Parathyroid adenoma (tissue), 2 donors: ENCODE data around the gene CTBP2.
"Not testable (repeated sequence)": the region's sequence is repeated elsewhere in the genome, so short reads cannot be mapped to it uniquely, and the experiment has no call there.

Source experiments
- H2AFZ ChIP-seq: fragments of 300-600 bp; sonication (generic); one replicate; pipeline ENCODE4 v1.7.0; 2017; ENCODE audit warnings: antibody characterized with exemption, mild to moderate bottlenecking
- H3K27ac ChIP-seq: fragments of 300-600 bp; sonication (generic); one replicate; pipeline ENCODE4 v1.7.0; 2017
- H3K27me3 ChIP-seq: fragments of 300-600 bp; sonication (generic); one replicate; pipeline ENCODE4 v1.7.0; 2017; ENCODE audit warnings: low read length; ENCODE audit not compliant: control insufficient read depth, insufficient read depth
- H3K36me3 ChIP-seq: fragments of 300-600 bp; sonication (generic); one replicate; pipeline ENCODE4 v1.7.0; 2017; ENCODE audit warnings: low read length; ENCODE audit not compliant: control insufficient read depth, insufficient read depth
- H3K4me1 ChIP-seq: fragments of 300-600 bp; sonication (generic); one replicate; pipeline ENCODE4 v1.7.0; 2017; ENCODE audit warnings: control low read depth
- H3K4me2 ChIP-seq: fragments of 300-600 bp; sonication (generic); one replicate; pipeline ENCODE4 v1.7.0; 2017; ENCODE audit warnings: low read length
- H3K4me3 ChIP-seq: fragments of 300-600 bp; sonication (generic); one replicate; pipeline ENCODE4 v1.7.0; 2017; ENCODE audit warnings: low read depth, low read length
- H3K79me2 ChIP-seq: fragments of 300-600 bp; sonication (generic); one replicate; pipeline ENCODE4 v1.7.0; 2017; ENCODE audit warnings: control low read depth
- H3K9ac ChIP-seq: fragments of 300-600 bp; sonication (generic); one replicate; pipeline ENCODE4 v1.7.0; 2017; ENCODE audit warnings: mild to moderate bottlenecking
- H3K9me3 ChIP-seq: fragments of 300-600 bp; sonication (generic); one replicate; pipeline ENCODE4 v1.7.0; 2017; ENCODE audit warnings: low read length; ENCODE audit not compliant: control insufficient read depth
- TF ChIP-seq, protein P1 (sequence below): fragments of 300-600 bp; sonication (generic); IDR thresholded peaks from one replicate; pipeline ENCODE4 v1.7.0; 2017; ENCODE audit warnings: antibody characterized with exemption, mild to moderate bottlenecking
- donor health status: primary hyperparathyroidism.

The CTBP2 gene

DNA sequence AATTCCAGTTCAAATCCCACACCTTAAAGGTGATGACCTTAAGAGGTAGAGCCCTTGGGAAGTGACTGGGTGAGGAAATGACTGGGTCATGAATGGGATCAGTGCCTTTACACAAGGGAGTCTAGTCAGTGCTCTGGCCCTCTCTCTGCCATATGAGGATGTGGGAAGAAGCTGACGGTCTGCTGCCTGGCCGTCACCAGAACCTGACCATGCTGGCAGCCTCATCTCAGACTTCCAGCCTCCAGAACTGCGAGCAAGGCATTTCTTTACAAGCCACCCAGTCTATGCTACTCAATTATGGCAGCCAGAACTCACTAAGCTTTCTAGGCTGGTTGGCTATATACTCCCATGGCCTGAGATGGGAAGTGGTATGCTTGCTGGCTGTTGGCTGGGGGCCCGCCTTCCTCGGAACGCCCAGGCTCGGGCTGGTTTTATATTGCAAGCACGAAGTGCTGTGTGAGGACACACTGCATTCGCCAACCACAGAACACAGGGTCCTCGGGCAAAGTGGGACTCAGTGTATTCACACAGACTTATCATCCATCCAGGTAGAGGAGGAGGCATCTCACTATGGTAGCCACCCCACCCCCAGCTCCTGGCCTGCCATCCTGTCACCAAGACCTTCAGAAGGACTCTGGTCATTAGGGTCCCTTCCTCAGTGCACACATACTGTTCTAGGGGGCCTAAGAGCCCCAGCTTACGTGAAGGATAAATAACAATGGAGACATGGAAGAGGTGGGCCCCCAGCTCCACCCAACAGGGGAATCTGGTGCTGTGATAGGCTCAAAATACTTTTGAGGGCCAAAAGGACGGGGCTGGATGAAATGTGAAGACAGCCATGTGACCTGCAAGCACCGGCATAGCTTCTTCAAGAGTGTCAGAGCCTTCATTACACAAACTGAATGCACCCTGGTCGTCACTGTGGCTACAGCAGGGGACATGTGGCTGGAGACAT lies 169.4 kb downstream of the CTBP2 start:
- no peaks in the 10 kb centered on the region for H3K79me2 ChIP-seq
- H3K4me2 ChIP-seq: no peak overlapping the region
- no peak overlapping the region for H3K27ac ChIP-seq
- no peaks in the 10 kb centered on the region for H3K27me3 ChIP-seq
- no peak overlapping the region for H3K9ac ChIP-seq
- no peak overlapping the region for H2AFZ ChIP-seq
- no peaks in the 10 kb centered on the region for H3K4me1 ChIP-seq
- H3K9me3 ChIP-seq: no peaks in the 10 kb centered on the region
- TF ChIP-seq, protein P1, sequence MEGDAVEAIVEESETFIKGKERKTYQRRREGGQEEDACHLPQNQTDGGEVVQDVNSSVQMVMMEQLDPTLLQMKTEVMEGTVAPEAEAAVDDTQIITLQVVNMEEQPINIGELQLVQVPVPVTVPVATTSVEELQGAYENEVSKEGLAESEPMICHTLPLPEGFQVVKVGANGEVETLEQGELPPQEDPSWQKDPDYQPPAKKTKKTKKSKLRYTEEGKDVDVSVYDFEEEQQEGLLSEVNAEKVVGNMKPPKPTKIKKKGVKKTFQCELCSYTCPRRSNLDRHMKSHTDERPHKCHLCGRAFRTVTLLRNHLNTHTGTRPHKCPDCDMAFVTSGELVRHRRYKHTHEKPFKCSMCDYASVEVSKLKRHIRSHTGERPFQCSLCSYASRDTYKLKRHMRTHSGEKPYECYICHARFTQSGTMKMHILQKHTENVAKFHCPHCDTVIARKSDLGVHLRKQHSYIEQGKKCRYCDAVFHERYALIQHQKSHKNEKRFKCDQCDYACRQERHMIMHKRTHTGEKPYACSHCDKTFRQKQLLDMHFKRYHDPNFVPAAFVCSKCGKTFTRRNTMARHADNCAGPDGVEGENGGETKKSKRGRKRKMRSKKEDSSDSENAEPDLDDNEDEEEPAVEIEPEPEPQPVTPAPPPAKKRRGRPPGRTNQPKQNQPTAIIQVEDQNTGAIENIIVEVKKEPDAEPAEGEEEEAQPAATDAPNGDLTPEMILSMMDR: no peak
- H3K36me3 ChIP-seq: no peaks in the 10 kb centered on the region
- H3K4me3 ChIP-seq: no peak overlapping the region

DNA sequence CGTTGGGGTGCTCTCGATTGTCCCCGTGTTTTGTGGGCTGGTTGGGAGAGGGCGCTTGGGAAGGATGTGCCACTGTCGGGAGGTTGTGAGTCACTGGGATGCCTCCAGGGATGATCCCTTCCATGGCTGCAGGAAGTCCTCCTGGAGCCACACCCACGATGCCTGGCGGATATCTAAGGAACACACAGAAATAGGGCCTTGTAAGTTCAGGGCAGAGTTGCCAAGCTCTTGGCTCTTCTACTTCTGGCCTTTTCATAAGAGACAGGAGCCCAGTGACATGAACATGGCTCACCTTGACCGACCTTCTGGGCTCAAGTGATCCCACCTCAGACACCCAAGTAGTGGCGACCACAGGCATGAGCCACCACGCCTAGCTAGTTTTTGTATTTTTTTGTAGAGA lies 170.8 kb downstream of the CTBP2 start:
- H3K9ac ChIP-seq: no peak overlapping the region
- TF ChIP-seq, protein P1: no peak
- H3K27ac ChIP-seq: no peak overlapping the region
- no peaks in the 10 kb centered on the region for H3K79me2 ChIP-seq
- no peak overlapping the region for H2AFZ ChIP-seq
- H3K4me2 ChIP-seq: no peak overlapping the region
- no peaks in the 10 kb centered on the region for H3K4me1 ChIP-seq
- H3K9me3 ChIP-seq: no peaks in the 10 kb centered on the region
- H3K27me3 ChIP-seq: no peaks in the 10 kb centered on the region
- H3K4me3 ChIP-seq: no peak overlapping the region
- H3K36me3 ChIP-seq: no peaks in the 10 kb centered on the region

DNA sequence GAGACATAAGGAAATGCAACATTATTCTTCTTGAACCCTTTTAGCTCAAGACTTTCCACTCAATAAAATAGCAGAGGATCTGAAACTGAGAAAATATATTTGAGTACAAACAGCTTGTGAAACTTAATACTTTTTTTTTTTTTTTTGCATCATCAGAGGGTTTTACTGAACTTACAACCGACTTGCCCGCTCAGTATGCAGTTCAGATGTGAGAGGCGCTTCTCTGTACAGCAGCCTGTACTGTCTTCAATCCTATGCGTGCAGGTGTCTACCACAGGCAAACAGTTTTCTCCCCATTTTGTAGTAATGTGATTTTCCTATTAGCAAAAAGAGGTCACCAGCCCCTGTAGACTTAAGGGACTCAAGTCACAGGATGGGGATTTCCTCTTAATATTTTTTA lies 171.6 kb downstream of the CTBP2 start:
- not testable (repeated sequence) for H3K9ac ChIP-seq, H3K27ac ChIP-seq, H3K4me1 ChIP-seq, H3K9me3 ChIP-seq, H3K27me3 ChIP-seq, H3K4me2 ChIP-seq, H3K4me3 ChIP-seq, H3K36me3 ChIP-seq, H2AFZ ChIP-seq, H3K79me2 ChIP-seq

DNA sequence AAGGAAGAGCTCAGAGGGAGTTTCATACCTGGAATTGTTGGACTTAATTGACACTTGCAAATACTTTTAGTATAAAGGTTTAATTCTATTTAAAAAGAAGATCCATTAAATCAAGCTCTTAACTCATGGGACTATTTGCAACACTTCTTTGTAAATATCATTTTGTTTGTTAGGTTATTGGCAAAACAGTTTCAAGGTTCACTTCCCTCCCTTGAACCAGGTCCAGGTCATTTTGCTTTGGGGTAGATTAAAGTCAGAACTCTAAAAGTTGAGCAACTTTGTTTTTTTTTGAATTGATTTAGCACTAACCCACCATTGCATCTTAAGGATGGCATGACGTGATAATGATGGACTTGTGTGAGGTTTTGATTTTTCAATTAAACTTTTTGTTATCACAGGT lies 172.6 kb downstream of the CTBP2 start:
- Histone ChIP-seq H3K36me3 (no peaks in the 10 kb centered on the region), H3K4me3 (no peak overlapping the region), H3K4me2 (no peak overlapping the region), H2AFZ (no peak overlapping the region), H3K27me3 (no peaks in the 10 kb centered on the region), H3K4me1 (no peaks in the 10 kb centered on the region), H3K9ac (no peak overlapping the region), H3K9me3 (no peaks in the 10 kb centered on the region), H3K79me2 (no peaks in the 10 kb centered on the region), H3K27ac (no peak overlapping the region)
- TF ChIP-seq, protein P1: no peak

DNA sequence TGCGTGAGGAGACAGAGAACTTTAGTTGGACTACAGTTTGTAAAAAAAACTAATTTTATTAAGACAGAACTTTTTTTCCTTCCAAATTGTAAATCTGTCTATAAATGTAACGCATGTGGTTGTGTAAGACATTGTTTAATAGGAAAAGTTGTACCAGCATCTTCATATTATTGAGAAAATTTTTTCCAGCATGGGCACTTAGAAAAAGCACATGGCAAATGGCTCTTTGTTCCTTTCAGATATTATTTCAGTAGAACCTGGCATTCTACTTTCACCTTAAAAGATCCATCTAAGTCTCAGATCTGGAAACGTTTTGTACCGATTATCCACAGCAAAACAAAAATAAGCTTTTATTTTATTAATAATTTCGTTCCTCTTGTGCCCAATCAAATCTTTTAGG lies 175.2 kb downstream of the CTBP2 start:
- TF ChIP-seq, protein P1: no peak
- H3K9ac ChIP-seq: no peak overlapping the region
- H3K27me3 ChIP-seq: no peaks in the 10 kb centered on the region
- H3K27ac ChIP-seq: no peak overlapping the region
- no peak overlapping the region for H3K4me2 ChIP-seq
- peaks cover 6% of the 10 kb centered on the region for H3K79me2 ChIP-seq
- H3K9me3 ChIP-seq: no peaks in the 10 kb centered on the region
- H3K4me3 ChIP-seq: no peak overlapping the region
- no peaks in the 10 kb centered on the region for H3K4me1 ChIP-seq
- no peak overlapping the region for H2AFZ ChIP-seq
- H3K36me3 ChIP-seq: no peaks in the 10 kb centered on the region
